ENCODE results near the gene SPARC. TPM values are rescaled to one million over a fixed set of nuclear protein-coding genes. Genes with fewer than 3 reads are reported as not detected.

Gene SPARC
- 615 and 832 TPM in 2 replicates for total RNA-seq

DNA sequence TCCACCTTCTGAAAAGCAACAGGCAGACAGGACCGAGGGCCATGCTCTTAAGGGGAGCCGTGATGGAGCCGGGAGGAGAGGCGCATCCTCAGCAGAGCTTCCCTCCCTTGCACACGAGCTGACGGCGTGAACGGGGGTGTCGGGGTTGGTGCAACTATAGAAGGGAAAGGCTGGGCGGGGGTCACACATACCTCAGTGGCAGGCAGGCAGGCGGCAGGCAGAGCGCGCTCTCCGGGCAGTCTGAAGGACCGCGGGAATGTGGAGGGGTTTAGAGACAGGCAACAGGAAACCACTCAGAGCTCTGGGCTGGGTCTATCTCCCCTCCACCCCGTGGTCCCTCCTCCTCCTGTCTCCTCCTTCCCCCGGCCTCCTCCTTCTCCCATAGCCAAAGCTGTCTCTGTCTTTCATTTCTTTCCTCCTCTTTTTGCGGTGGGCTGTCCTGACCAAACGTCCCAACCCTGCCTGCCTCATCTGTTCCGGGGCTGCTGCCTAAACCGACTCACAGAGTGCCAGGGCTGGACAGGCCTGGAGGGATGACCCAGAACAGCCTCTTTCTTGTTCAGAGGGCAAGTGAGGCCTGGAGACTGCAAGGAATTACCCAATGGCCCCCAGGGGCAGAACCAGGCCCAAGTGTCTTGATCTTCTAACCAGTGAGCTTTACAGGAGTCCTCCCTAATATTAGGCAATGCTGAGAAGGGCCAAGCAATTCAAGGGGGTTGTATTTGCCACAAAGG is at the start of gene SPARC:
Gene SPARC (minus strand): TSS at position 242 of the 734 bp plus-strand sequence. CDS start 10,727 bp downstream, outside the sequence.

Other genes with a start within 250 kb of the SPARC start
- 3.6 and 6.5 TPM in 2 replicates for gene SLC36A1, start 239.3 kb downstream of the SPARC start, total RNA-seq
- gene FAT2, start 95.6 kb downstream of the SPARC start, total RNA-seq = under 0.01 and 0.09 TPM in 2 replicates
- 85.0 and 99.2 TPM in 2 replicates for gene ATOX1, start 71.7 kb upstream of the SPARC start, total RNA-seq
- gene G3BP1, start 85.0 kb upstream of the SPARC start, total RNA-seq = 89.2 and 113 TPM in 2 replicates
- gene GLRA1, start 237.9 kb upstream of the SPARC start, total RNA-seq = not detected in 2 replicates